C4-2B (cell line): ENCODE data around the gene TMEM50A.
"Not testable (repeated sequence)": the region's sequence is repeated elsewhere in the genome, so short reads cannot be mapped to it uniquely, and the experiment has no call there.

Experiments
- H3K27ac ChIP-seq: fragments of 450-650 bp; 2 replicates; pipeline ENCODE4 v1.5.1; 2017
- ZFX ChIP-seq: fragments of 450-650 bp; IDR thresholded peaks from 2 replicates; pipeline ENCODE4 v1.6.1; 2017
- TF ChIP-seq, protein P1 (sequence below): fragments of 450-650 bp; conservative IDR thresholded peaks from 2 replicates; pipeline ENCODE4 v1.5.1; 2017; ENCODE audit warnings: mild to moderate bottlenecking

TMEM50A gene

DNA sequence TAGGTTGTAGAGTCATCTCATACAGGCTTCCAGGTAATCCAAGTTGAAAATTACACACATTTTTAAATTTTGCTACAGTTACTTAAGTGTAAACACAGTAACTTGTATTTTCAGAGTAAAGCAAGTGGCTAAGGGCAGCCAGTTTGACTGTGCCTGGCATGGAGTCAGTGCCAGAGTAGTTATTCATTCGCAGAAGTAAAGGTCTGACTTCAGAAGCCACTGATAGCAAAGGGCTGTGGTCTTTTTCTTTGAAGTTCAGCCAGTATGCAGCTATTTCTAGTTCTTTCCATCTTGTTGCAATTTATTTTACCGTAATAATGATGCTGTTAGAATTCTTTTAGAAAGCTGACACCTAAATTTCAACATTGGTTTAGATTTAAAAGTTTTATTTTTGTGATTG lies 9.4 kb downstream of the TMEM50A start:
- no peak for TF ChIP-seq ZFX
- TF ChIP-seq, protein P1, sequence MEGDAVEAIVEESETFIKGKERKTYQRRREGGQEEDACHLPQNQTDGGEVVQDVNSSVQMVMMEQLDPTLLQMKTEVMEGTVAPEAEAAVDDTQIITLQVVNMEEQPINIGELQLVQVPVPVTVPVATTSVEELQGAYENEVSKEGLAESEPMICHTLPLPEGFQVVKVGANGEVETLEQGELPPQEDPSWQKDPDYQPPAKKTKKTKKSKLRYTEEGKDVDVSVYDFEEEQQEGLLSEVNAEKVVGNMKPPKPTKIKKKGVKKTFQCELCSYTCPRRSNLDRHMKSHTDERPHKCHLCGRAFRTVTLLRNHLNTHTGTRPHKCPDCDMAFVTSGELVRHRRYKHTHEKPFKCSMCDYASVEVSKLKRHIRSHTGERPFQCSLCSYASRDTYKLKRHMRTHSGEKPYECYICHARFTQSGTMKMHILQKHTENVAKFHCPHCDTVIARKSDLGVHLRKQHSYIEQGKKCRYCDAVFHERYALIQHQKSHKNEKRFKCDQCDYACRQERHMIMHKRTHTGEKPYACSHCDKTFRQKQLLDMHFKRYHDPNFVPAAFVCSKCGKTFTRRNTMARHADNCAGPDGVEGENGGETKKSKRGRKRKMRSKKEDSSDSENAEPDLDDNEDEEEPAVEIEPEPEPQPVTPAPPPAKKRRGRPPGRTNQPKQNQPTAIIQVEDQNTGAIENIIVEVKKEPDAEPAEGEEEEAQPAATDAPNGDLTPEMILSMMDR: no peak
- H3K27ac ChIP-seq: no peak overlapping the region

DNA sequence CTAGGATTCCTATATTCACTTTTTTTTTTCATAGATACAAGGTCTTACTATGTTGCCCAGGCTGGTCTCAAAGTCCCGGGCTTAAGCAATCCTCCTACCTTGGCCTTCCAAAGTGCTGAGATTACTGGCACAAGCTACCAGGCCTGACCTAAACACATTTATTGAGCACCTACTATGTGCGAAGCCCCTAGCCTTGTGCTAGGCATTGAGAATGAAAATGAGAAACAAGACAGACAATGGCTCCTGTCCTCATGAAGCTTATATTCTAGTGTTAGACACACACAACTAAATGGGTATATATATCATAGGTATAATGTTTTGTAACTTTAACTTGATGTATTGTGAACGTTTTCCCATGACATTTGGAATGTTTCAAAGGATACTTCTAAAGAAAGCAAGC lies 11.5 kb downstream of the TMEM50A start:
- no peak overlapping the region for H3K27ac ChIP-seq
- no peak for TF ChIP-seq ZFX
- TF ChIP-seq, protein P1: no peak

DNA sequence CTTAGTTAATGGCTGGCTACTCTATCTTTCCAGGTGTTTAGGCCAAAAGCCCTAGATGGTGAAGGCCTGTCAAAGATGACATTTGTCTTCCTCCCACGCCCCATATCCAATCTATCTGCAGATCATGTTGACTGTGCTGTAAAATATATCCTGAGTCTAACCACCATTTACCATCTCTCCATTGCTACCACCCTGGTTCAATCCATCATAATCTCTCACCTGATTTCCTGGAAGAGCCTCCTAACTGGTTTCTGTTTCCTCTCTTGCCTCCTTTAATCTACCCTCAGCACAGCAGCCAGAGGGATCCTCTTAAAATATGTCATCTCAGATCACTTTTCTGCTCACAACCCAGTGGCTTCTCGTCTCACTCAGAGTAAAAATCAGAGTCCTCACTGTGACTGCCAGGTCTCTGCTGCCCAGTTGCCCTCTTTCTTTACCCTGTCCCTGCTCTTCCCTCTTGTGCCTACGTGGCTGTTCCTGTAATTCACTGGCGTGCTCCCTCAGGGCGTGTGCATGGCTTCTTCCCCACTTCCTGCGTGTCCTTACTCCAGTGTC lies 17.8 kb downstream of the TMEM50A start:
- TF ChIP-seq, protein P1: no peak
- TF ChIP-seq ZFX: no peak
- no peak overlapping the region for H3K27ac ChIP-seq

DNA sequence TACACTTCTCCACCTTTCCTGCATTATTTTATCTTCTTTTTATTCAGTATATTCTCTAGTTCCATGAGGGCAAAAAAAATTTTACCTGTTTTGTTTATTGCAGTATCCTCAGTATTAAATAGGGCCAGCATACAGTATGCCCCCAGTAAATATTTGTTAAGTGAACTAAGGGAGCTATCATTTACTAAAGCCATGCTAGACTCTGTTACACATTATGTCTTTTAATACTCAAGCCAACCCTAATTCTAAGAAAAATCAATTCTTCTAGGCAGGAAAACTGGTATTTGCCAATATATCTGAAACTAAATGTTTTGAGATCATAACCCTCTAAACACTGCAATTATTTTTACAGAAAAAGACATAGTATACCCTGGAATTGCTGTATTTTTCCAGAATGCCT lies 18.3 kb downstream of the TMEM50A start:
- H3K27ac ChIP-seq: no peak overlapping the region
- TF ChIP-seq, protein P1: no peak
- TF ChIP-seq ZFX: no peak

DNA sequence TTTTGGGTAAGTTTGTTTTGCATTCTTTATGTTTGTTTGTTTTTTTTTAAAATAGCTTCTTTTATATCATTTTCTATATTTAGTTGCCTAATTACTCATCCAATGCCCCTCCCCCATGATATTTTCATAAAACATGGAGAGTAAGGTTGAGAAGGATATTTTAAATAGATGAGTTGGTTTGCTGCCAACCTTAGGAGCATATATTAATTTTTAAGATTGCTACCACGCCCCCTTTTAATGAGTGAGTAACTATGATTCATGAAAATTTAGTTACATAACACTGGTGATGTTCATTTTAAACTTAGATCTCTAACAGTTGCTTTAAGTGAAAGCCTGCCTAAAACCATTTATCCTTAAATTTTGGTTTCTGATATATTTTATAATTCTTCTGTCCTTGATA lies 18.7 kb downstream of the TMEM50A start:
- no peak overlapping the region for H3K27ac ChIP-seq
- no peak for TF ChIP-seq ZFX
- TF ChIP-seq, protein P1: no peak

DNA sequence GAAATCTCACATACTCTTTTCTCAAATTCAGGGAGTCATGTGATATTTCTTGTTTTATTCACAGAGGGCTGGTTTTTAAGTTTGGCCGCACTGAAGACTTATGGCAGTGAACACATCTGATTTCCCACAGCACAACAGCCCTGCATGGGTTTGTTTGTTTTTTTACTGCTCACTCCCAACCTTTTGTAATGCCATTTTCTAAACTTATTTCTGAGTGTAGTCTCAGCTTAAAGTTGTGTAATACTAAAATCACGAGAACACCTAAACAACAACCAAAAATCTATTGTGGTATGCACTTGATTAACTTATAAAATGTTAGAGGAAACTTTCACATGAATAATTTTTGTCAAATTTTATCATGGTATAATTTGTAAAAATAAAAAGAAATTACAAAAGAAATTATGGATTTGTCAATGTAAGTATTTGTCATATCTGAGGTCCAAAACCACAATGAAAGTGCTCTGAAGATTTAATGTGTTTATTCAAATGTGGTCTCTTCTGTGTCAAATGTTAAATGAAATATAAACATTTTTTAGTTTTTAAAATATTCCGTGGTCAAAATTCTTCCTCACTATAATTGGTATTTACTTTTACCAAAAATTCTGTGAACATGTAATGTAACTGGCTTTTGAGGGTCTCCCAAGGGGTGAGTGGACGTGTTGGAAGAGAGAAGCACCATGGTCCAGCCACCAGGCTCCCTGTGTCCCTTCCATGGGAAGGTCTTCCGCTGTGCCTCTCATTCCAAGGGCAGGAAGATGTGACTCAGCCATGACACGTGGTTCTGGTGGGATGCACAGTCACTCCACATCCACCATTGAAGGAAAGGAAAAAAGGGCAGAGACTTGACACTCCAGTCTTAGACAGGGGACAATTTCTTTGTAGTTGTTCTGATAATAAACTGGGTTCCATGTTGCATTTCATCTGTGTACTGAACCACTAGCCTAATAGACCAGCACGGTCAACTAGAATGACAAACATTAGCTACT lies 22.8 kb downstream of the TMEM50A start:
- H3K27ac ChIP-seq: no peak overlapping the region

DNA sequence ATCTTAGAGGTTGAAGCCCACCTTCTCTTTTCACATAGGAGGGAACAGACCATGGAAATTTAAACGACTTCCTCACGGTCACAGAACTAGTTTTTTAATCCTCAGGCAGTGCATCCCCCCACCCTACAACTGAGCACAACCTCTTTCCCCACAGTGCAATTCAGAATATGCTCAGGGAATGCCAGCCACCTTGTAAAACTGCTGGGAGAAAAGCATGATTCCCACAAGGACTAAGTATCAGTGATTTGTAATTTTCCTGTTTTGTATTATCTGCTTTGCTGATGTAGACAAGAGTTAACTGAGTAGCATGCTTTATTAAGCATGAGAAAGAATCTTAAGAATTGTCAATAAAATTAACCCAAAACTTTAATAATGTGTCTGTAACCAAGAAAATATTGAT lies 23.8 kb downstream of the TMEM50A start:
- no peak overlapping the region for H3K27ac ChIP-seq
- TF ChIP-seq ZFX: no peak
- TF ChIP-seq, protein P1: no peak

More for the DNA sequence above, 22.8 kb downstream of the TMEM50A start:
- TF ChIP-seq, protein P1: no peak
- TF ChIP-seq ZFX: no peak

DNA sequence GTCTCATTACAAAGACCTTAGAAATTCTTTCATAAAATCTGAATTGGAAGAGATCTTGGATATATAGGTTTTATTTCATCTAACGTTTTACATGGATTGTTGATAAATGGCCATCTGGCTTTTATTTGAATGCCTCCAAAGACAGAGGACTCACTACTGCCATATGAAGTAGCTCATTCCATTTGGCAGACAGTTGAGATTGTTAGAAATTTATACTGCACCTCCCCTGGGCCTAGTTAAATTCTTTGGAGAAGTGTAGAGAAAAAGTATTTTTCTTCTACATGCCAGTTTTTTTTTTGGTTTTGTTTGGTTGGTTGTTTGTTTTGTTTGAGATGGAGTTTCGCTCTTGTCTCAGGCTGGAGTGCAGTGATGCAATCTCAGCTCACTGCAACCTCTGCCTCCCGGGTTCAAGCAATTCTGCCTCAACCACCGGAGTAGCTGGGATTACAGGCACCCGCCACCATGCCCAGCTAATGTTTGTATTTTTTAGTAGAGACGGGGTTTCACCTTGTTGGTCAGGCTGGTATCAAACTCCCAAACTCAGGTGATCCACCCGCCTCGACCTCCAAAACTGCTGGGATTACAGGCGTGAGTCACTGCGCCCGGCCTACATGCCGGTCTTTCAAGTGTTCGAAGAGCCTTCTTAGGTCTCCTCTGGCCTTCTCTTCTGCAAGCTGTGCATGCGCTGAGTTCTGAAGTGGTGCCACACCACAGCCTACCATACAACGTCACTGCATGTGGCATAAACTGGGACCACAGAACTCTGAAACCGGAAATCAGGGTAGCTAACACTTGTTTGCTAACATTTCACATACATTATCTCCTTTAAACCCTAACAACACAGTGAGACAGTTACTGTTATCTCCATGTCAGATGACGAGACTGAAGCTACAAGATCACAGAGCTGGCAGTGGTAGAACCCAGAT lies 24.8 kb downstream of the TMEM50A start:
- H3K27ac ChIP-seq: not testable (repeated sequence)
